LNCAP (cell line): ENCODE measurements around the gene MEFV.

Source experiments
- CTCF ChIP-seq: fragments of 450-650 bp; IDR thresholded peaks from 2 replicates; pipeline ENCODE4 v1.5.1; 2017; ENCODE audit warnings: mild to moderate bottlenecking

Gene MEFV

GRCh38 chr16:3207086-3207953 is 49.1 kb downstream of the MEFV start:
- TF ChIP-seq CTCF, result no peak

- no peak for TF ChIP-seq CTCF
Measured at GRCh38 chr16:3202903-3203539, 53.4 kb downstream of the MEFV start.

GRCh38 chr16:3198334-3199072 is 57.9 kb downstream of the MEFV start:
- no peak for TF ChIP-seq CTCF

DNA sequence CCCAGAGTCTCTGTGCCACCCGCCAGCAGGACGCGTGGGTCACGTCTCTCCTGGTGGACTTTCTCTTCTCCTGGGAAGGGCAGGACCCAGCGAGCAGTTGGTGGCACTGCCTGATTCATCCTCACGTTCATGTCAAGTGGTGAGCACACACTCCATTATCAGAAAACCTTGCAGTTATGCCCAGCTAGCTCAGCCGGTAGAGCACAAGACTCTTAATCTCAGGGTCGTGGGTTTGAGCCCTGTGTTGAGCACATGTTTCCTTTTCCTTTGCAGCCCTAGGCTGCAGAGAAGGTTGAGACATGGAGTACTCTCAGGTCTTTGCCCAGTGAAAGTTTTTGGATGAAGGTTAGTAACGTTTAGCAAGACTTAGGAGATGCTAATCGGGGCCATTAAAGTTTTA is 60.5 kb downstream of the MEFV start:
- no peak for TF ChIP-seq CTCF

DNA sequence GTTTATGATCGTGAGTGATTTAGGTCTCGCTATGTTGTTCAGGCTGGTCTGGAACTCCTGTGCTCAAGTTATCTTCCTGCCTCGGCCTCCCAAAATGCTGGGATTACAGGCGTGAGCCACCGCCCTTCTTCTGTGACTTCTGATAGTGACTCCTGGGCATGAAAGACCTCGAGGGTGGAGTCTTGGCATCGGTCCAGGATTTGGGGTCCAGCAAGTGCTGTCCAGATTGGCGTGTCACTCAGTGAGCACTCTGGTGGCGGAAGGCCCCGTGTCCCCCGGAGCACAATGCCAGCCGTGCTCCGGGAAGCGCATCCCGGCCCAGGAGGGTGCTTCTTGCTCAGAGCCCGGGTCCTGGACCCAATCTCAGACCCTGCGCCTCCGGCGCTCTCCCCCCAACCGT is 61.6 kb downstream of the MEFV start:
- TF ChIP-seq CTCF, result no peak

- no peak for TF ChIP-seq CTCF
Measured at GRCh38 chr16:3193221-3194212, 62.9 kb downstream of the MEFV start.
